T-helper 2 cell treated with Interferon-gamma antibody and Interleukin-4, amounts not matched to agents 100 ng/mL and 5 ng/mL, for 36 hours (primary cell): ENCODE measurements around the gene DOHH. TPM values are rescaled to one million over a fixed set of nuclear protein-coding genes. Genes with fewer than 3 reads are reported as not detected.

Source experiments
- intact Hi-C: fragments of 100-400 bp; cut with micrococcal nuclease; formaldehyde crosslinking; loops from one replicate; pipeline ENCODE4 v1.15.1; 2023
- total RNA-seq: library from RNA; stranded (reverse); gene quantifications from 2 replicates; pipeline ENCODE4 v1.2.3, GENCODE V29; 2022

DOHH gene
- total RNA-seq, 1 donor from 2014 or later, result 16.2 TPM

- intact Hi-C loops, result no loop called here
Measured at GRCh38 chr19:3443840-3444694, 56.4 kb downstream of the DOHH start.

- intact Hi-C loops, result no loop called here
Measured at GRCh38 chr19:3442487-3443071, 57.9 kb downstream of the DOHH start.

- intact Hi-C loops, result no loop called here
Measured at GRCh38 chr19:3441986-3442329, 58.5 kb downstream of the DOHH start.

DNA sequence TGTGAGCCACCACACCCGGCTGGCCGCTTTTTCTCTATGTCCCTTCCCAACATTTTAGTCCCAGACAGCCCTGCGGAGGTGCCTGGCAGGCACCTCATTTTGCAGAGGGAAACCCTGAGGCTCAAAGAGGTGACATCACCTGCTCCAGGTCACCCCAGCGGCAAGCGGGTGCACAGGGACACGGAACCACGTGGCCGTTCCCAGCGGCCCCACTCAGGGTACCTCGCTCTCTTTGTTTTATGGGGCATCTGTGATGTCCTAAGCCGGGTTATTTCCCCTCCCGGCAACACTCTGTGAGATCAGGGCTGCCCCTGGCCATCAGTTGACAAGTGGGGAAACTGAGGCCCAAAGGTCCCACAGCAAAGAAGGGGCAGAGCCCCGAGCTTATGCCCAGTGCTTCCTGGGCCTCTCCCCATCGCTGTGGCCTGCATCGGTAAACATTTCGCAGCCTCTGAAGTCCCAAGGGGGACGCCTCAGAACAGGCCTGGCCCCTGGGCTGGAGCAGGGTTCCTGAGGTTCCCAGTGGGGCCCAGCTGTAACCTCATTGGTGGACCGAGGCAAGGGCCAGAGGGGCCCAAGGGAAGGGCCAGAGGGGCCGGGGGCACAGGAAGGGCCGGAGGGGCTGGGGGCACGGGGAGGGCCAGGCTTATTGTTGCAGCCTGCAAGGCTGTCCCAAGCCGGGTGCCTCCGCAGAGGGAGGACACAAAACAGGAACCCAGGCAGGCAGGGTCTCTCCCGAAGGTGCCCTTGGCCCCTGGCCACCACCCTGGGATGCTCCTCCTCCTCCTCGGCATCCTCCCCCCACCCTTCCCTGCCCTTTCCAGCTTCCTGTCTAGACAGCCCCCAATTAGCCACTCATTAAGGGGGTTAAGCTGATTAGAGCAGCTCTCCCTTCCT is 59.1 kb downstream of the DOHH start:
- intact Hi-C loops, result no loop called here

Other genes starting within 250 kb of the DOHH start
- gene NFIC, start 134.1 kb downstream of the DOHH start, total RNA-seq, result 11.5 and 11.9 TPM in 2 replicates
- 1.3 and 1.5 TPM in 2 replicates for gene SMIM24, start 20.1 kb downstream of the DOHH start, total RNA-seq
- not detected in 2 replicates for gene SMIM44, start 17.2 kb downstream of the DOHH start, total RNA-seq
- 62.8 and 65.2 TPM in 2 replicates for gene FZR1, start 5.6 kb upstream of the DOHH start, total RNA-seq
- 4.5 TPM in 2 replicates for gene TEKTIP1, start 38.5 kb upstream of the DOHH start, total RNA-seq
- 66.6 and 71.2 TPM in 2 replicates for gene MFSD12, start 56.9 kb upstream of the DOHH start, total RNA-seq
- 38.7 and 41.0 TPM in 2 replicates for gene HMG20B, start 72.3 kb upstream of the DOHH start, total RNA-seq
- gene GIPC3, start 84.8 kb upstream of the DOHH start, total RNA-seq, result 0.41 and 0.48 TPM in 2 replicates
- 0.52 and 0.93 TPM in 2 replicates for gene TBXA2R, start 106.2 kb upstream of the DOHH start, total RNA-seq
- gene CACTIN, start 126.1 kb upstream of the DOHH start, total RNA-seq, result 32.6 and 34.8 TPM in 2 replicates
- 15.6 TPM in 2 replicates for gene PIP5K1C, start 199.8 kb upstream of the DOHH start, total RNA-seq
- 1.0 and 1.2 TPM in 2 replicates for gene TJP3, start 207.7 kb upstream of the DOHH start, total RNA-seq